Right renal pelvis (tissue), 4 donors: Measurements from ENCODE around the gene KRT20. TPM values are rescaled to one million over a fixed set of nuclear protein-coding genes. Genes with fewer than 3 reads are reported as not detected.
"Not testable (repeated sequence)": the region's sequence is repeated elsewhere in the genome, so short reads cannot be mapped to it uniquely, and the experiment has no call there.

Source experiments
- DNase-seq, 4 donors: peaks; one replicate each; pipeline ENCODE4 v3.0.0-alpha.2; 2013; ENCODE audit warnings: low read depth in 4 of 4, low spot score in 3 of 4, missing footprints in 1 of 4
- polyA plus RNA-seq, 4 donors: library from polyadenylated mRNA; unstranded; fragments of 120-200 nt; gene quantifications; one replicate each; pipeline ENCODE4 v1.2.1, GENCODE V29; 2013; ENCODE audit not compliant: insufficient read length in 4 of 4

KRT20 gene, protein sequence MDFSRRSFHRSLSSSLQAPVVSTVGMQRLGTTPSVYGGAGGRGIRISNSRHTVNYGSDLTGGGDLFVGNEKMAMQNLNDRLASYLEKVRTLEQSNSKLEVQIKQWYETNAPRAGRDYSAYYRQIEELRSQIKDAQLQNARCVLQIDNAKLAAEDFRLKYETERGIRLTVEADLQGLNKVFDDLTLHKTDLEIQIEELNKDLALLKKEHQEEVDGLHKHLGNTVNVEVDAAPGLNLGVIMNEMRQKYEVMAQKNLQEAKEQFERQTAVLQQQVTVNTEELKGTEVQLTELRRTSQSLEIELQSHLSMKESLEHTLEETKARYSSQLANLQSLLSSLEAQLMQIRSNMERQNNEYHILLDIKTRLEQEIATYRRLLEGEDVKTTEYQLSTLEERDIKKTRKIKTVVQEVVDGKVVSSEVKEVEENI
- polyA plus RNA-seq, result under 1 TPM in 3 of 4 donors, not detected in 1; 0.08 to 1.00 (median 0.77) TPM

DNA sequence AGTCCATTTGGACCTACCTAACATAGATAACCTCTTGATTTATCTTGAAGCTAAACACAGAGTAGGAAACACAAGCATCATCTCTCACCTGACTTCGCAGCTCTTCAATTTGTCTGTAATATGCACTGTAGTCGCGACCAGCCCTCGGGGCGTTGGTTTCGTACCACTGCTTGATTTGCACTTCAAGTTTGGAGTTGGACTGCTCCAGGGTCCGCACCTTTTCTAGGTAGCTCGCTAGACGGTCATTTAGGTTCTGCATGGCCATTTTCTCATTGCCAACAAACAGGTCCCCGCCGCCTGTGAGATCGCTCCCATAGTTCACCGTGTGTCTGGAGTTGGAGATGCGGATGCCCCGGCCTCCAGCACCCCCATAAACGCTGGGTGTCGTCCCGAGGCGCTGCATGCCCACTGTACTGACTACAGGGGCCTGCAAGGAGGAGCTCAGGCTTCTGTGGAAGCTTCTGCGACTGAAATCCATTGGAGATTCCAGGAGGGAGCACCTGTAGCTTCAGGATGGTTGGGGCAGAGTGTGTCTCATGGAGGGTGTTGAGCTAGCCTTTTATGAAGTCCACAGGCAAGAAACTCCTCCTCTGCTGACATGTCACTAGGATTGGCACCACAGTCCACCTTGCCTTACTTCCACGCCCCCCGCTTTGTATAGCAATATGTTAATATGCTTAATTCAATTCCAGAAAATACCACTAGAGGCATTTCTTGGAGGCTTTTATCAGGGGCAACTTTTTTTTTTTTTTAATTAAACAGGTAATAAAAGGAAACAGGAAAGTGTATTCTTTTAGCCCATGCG, at the start of gene KRT20:
TSS of gene KRT20 (minus strand) at position 535 of the 805 bp plus-strand sequence. CDS start at position 478, 57 bp downstream.
- no peak for DNase-seq

DNA sequence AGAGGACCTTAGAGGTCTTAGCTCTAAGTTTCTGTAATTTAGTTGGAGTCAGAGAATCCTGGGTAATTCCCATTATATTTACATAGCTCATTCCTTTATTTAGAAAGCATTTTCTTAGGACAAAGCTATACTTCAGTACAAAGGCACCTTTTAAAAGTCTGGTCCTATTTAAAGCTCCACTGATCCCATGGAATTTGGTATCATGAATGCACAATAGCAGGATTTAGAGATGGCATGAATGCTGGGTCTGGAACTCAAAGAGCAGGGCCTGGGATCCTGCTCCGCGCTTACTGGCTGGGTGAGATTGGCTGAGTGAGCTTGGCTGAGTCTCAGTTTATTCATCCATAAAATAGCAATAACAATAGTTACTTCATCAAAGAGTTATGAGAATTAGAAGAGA, 47.6 kb upstream of the KRT20 start:
- DNase-seq, result no peak

DNA sequence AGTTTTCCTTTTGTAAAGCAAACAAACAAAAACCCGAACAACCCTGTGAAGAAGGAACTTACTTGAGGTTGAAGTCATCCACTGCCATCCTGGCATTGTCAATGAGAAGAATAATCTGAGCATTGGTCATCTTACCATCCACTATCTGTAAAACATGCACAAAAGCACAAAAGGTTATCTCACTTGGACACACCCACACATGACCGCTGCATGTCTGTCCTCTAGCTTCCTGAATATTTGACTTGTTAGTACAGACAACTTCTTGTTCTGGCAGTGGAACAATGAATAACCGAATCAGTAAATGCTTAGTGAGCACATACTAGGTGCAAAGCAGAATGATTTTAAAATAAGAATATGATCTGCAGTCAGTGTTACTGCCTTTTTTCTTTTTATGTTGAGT, 46.3 kb upstream of the KRT20 start:
- no peak for DNase-seq

DNA sequence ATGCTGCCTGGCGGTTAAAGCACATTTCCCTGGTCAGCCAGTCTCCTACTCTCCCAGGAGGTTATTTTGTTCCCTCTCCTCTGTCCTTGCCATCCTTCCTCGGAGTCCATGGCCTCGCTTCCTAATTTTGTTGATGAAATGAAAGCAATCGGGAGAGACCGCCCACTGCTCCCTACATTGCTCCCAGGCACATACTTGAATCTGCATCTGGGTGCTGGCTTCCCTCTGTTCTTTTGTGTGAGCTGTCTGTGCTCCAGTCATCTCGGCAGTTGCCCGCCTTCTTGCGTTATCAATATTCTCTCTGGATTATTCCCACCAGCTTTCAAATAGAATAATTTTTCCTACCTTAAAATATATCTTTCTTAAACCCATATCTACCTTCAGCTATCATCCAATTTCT, 41.3 kb upstream of the KRT20 start:
- DNase-seq, result no peak

DNA sequence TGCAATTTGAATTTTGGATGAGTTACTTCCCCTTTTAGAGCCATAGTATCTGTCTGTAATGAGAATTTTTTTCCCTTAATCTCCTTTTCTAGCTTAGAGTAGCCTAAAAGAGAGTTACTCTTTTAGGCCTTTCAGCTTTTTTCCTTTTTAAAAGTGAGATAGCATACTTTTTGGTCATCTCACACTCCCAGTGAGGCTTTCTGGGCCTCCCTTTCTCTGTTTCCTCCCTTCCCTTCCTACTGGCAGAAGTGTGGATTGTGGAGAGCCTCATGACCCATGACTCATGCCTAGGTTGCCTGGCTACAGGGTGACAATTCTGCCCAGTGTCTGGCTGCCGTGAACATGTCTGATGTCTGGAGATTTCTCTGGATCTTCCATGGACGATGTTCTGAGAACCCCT, 37.2 kb upstream of the KRT20 start:
- DNase-seq, result no peak

DNA sequence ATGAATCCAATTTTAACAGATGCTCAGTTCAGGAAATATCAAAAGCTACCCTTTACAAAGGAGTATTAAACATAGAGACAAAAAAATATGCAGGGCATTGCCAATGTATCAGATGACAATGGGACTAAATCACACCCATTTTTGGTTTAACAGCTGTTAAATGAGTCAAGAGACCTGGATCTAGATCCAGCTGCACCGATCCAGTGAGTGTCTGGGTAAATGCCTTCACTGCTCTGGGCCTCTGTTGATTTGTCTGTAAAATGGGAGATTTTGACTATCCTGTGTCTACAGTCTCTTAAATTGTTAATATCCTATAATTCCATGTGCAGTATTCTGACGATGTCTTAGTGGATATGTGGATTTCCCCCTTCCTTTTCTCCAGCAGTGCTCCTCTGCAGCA, 36.0 kb upstream of the KRT20 start:
- no peak for DNase-seq

DNA sequence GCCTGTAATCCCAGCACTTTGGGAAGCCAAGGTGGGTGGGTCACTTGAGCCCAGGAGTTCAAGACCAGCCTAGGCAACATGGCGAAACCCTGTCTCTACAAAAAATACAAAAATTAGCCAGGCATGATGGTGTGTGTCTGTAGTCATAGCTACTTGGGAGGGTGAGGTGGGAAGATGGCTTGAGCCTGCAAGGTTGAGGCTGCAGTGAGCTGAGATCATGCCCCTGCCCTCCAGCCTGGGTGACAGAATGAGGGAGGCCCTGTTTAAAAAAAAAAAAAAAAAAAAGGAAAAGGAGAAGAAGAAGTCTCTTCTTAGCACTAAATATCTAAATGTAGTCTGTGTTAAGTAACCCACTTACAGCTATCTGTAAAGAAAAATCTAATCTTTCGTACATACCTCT, 32.1 kb upstream of the KRT20 start:
- not testable (repeated sequence) for DNase-seq

DNA sequence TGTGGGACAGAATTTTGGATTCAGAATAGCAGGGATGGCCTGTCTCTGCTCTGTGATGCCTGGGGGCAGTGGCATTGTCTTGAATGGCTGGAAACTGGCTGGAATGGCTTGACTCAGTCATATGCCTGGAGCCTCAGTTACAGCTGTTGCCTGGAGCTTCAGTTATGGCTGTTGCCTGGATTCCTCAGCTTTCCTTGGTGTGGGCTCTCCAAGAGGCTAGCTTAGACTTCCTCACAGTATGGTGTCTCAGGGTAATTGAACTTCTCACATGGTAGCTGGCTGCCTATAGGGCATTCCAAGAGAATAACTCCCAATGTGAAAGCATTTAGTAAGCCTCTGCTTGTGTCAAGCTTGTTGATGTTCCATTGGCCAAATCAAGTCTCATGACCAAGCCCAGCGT, 31.3 kb upstream of the KRT20 start:
- no peak for DNase-seq

DNA sequence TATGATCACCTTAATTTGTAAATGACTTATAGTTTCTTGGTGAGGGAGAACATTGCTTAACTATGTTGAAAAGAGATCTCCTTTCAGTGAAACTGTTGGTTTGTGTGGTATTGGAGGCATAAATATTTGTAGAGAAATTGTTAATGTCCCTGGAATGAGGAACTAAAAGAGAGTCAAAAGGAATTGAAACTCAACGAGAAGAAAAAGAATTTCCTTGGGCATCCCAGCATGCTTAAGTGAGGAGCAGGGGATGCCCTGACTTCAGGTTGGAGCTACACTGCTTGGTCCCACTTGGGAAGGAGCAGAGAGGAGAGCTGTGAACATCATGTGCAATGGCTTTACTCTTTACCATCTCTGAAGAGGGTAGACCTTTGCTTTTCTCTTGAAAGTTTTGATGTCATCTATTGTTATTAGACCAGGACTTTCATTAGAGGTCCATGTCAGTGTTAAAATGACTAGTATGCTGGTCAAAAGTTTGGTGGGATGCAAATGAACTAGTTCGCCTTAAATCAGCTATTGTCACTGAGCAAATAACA, 30.7 kb upstream of the KRT20 start:
- no peak for DNase-seq

DNA sequence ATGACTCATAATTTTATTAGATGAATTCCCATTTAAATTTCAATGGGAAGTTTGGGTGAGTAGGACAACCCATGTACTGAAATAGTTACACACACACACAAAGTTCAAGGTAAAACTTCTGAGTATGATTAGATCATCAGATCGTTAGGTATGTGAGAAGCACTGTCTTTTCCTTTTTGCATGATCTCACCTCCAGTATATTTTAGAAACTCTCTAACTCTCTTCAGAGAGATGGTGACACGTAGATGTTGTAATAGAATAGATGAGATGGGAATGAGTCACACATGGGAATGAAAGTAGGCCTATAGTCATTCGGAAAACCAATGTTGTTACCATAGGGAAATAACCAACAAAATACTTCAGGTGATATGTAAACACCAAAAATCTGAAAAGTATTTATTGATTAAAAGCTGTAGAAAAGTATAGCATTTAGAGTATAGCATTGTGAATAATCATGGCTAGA, 30.2 kb upstream of the KRT20 start:
- DNase-seq, result no peak

DNA sequence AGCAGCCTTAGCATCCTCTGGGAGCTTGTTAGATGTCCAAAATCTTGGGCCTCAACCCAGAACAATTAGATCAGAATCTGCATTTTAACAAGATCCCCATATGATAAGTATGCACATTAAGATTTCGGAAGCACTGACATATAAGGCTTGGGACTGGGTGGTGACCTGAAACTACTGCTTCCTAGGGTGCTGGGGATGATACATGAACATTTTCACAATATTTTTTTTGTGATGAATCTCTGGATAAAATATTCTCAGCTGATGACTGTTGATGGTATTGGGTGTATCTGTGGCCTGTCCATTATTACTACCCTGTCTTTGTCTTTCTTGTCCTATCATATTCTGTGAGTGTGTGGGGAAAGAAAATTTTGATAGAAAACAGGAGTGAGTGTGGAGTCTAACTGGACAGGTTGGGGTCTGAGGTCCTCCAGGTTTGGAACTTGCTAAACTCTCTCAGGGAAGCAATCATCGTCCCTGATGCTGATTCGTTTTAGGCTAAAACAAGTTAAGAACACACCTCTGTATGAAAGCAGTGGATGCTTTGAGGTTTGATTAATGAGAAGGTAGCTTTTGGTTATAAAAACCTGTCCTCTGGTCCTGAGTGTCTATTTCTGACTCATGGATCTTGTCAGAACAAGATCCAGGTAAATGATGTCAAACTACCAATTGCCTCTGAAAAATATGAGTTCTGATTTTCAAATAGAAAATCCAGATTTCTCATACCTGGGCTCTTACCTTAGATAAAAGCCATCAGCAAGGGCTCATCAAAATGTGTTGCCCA, 29.2 kb upstream of the KRT20 start:
- no peak for DNase-seq

DNA sequence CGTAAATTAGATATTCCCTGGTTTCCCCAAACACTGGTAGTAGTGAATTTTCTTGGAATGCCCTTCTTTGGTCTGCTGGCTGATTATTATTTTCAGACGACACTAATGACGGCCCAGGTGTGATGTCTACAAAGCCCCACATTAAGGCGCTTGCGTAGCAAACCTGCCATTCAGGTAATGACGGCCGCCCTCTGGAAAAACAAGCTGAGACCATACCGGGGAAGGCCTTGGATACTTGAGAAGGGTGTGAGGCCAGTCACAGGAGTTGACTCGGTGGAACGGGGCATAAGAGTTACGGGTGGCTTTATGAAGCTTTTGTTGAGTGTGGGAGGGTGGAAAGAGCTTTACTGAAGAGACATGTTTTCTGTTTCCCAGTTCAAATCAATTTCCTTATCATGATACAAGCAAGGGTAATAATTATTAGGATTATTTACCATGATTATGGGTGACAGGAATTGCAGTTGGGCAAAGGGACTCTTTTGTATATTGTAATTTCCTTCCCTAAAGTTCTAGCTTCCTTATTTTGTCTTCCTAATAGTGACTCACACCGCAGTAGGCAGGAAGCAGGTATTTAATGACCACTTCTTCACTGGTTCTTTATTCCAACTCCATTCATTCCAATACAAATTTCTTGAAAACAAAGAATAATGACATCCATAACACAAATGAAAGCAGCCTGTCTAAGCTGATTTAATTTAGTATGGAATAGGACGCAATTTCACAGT, 27.6 kb upstream of the KRT20 start:
- DNase-seq, result no peak

DNA sequence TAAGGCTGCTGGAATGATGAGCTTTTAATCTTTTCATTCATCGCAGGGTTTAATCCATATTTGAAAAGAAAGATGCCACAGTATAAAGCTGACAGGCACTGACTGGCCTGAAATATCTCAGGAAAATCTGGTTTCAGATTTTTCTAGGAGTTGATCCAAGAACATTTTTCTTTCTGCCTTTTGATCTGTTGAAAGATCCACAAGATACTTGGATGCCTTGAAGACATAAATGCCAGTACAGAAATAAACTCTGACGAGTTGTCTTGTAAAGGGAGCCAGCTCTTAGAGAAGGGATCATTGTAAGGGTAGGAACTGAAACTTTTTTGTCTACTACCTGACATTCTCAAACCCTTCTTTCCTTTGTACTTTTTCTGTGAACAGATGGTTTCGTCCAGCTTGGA, 25.4 kb upstream of the KRT20 start:
- DNase-seq, result no peak

DNA sequence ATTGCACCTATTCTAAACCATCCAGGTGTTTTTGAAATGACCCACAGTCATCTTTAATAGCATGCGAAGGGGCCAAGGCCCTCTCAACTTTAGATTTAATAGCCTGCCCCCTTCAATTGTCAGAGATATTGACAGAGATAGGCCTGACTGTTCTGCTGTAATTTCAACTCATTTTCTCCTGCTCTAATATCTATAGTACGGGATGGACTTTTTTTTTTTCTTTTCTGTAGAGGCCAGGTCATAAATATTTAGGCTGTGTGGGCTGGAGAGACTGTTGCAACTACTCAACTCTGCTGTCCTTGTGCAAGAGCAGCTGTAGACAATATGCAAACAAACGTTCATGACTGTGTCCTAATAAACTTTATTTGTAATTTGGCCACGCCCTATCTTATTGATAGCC, 24.7 kb upstream of the KRT20 start:
- no peak for DNase-seq

DNA sequence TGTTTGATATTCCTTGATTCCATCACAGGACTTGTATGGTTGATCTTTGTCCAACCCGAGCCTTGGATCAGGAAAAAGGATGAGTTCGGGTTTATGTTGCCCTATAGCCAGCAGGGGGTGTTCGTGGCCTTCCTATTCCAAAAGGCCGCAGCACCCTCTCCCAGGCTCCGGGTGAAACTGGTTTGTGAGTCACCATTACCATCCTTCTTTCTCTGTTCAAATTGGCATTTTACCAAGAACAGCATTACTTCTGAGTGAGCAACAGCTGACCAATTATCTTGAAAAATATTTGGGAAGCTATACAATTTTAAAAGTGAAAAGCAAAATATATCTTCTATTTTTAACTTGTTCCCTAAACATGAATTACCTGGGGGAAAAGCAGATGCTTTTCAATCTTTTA, 24.3 kb upstream of the KRT20 start:
- peak; percentile 58 to 75 (median 74) for DNase-seq

DNA sequence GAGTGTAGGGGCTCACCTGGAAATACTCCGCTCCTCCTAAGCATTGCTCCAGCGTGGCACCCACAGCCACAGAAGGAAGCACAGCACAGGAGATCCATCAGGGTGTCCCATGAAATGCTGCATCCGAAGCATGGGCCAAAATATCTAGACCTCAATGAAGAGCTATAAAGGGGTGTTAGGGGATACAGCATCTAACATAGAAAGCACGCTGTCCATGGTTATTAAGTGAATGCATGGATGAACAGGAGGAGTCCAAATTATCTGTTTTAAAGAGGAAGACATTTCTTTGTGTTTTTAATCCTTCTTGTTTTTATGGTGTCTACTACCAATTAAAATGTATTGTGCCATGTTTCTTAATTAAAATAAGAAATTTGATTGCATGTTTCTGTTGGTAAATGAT, 21.6 kb upstream of the KRT20 start:
- no peak for DNase-seq

DNA sequence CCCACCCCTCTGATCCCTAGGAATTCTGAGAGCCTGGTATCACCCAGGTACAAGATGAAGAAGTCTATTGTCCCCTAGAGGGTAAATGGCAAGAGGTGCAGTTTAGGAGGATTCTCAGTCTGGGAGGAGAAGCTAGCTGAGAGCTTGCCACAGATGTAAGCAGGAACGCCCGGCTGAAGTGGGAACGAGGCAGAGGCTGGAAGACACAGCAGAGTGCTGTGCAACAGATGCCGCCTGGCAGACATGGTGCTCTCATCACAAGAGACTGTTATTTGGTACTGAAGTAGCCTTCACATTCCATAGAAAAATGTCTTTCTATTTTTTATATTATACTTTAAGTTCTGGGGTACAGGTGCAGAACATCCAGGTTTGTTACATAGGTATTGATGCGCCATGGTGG, 20.3 kb upstream of the KRT20 start:
- DNase-seq, result no peak

DNA sequence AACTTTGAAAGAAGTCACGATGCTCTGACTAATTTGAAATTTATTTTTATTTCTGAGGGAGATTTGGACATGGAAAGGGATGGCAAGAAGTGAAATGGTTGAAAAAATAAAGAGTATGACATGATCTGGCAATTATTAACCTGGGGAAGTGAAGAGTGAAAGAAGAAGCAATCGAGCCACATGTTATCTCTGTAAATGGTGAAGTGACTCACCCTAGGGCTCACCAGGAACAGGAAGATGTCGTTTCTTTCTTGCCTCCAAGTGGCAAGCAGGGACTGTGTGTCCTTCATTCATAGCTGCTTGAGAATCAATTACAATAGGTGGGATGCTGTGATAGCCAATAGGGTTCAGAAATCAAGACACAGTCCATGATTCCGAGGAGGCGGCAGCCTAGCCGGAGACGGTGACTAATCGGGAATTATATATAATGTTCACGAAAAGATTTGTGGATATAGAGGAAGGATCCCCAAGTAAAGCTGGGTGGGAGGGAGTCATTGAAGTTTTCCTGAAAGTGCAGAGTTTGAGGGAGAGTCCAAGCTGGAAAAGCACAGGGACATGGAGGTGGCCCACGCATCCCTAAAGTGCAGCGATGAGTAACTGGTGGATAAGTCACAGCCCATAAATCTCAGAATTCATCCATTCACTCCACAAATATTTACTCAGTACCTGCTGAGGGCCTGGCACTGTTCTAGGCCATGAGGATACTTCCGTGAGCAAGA, 18.2 kb upstream of the KRT20 start:
- DNase-seq, result no peak

DNA sequence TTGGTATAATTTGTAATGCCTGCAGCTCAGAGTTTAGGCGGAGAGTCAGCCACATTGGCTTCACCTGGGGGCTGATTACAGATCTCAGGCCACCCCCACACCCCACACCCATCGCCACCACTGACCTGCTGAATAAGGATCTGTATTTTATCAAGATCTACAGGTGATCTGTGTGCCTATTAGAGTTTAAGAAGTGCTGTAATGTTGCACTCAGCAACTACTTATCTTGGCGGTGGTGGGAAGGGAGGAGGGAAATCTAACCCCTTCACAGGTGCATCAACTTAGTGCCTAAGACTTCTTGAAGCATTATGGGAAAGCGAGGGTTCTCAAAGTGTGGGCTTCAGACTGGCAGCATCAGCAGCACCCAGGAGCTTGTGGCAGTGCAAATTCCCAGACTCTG, 17.5 kb upstream of the KRT20 start:
- DNase-seq, result no peak
